ENCODE measurements around the gene CKAP5.

GRCh38 chr11:46808799-46809431 is 37.2 kb downstream of the CKAP5 start:
- TF ChIP-seq EZH2 (IDR thresholded peaks at IDR 0.05): no peak
- TF ChIP-seq, protein P1, sequence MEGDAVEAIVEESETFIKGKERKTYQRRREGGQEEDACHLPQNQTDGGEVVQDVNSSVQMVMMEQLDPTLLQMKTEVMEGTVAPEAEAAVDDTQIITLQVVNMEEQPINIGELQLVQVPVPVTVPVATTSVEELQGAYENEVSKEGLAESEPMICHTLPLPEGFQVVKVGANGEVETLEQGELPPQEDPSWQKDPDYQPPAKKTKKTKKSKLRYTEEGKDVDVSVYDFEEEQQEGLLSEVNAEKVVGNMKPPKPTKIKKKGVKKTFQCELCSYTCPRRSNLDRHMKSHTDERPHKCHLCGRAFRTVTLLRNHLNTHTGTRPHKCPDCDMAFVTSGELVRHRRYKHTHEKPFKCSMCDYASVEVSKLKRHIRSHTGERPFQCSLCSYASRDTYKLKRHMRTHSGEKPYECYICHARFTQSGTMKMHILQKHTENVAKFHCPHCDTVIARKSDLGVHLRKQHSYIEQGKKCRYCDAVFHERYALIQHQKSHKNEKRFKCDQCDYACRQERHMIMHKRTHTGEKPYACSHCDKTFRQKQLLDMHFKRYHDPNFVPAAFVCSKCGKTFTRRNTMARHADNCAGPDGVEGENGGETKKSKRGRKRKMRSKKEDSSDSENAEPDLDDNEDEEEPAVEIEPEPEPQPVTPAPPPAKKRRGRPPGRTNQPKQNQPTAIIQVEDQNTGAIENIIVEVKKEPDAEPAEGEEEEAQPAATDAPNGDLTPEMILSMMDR (IDR thresholded peaks at IDR 0.05): peak; percentile 34
- TF ChIP-seq EZH2phosphoT487 (IDR thresholded peaks at IDR 0.05): no peak

Measured in neural progenitor cell (in vitro differentiated cells).